NCI-H2107 (cell line): ENCODE data around the gene ZBTB48.
"Not testable (repeated sequence)": the region's sequence is repeated elsewhere in the genome, so short reads cannot be mapped to it uniquely, and the experiment has no call there.

Source experiments
- DNase-seq: peaks from one replicate; lab custom pipeline; 2025; lab: John Stamatoyannopoulos, UW

ZBTB48 gene

GRCh38 chr1:6591222-6591621, 11.4 kb downstream of the ZBTB48 start:
- no peak for DNase-seq

DNA sequence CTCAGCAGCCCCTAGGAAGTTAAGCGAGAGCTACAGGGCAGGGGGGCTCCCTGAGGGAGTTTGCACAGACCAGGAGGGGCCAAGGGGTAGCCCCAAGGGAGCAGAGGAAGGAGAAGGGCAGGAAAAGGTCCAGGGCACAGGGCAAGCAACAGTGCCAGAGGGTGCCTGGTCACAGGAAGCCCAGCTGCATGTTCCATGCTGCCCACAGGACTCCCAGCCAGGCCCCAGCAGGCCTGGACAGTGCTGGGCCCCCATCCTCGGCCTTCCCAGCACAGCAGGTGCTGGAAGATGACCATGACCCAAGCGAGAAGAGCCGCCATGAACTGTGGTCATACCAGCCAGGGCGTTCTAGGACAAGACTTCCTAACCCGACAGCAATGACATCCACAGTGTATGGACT, 11.8 kb downstream of the ZBTB48 start:
- DNase-seq: no peak

DNA sequence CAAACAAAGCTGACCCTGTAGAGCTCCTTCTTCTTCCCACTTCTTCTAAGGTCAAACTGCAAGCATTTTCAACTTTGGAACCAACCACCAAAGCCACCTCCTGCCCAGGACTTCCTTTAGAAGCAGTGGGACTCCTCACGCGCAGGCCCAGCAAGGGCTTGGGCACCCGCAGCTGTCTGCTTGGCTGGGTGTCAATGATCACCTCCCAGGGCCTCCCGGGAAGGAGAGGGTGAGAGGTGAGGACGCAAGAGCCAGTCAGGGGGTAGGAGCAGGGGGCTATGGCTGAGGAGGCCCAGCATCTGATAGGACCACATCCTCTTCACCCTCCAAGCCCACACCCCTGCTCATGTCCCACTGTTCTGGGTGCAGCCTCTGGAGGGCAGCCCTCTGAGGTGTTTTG, 12.6 kb downstream of the ZBTB48 start:
- no peak for DNase-seq

- DNase-seq: no peak
These were observed 13.2 kb downstream of the ZBTB48 start for GRCh38 chr1:6592865-6593593.

DNA sequence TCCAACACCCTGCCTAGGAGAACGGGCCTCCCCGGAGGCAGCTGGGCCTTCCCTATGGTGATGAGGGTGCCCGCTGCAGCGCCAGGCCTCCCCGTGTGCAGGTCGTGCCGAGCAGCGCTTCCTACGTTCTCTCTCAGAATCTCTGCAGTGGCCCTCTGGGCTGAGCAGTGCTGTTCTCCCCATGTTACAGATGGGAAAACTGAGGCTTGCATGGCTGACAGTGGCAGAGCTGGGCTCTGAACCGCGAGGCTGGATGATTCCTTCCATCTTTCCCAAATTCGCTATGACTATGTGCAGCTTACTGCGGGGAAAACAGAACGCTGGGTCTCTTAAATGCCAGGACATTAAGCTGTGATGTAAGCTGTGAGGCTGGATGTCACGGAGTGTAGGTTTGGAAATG, 14.0 kb downstream of the ZBTB48 start:
- no peak for DNase-seq

DNA sequence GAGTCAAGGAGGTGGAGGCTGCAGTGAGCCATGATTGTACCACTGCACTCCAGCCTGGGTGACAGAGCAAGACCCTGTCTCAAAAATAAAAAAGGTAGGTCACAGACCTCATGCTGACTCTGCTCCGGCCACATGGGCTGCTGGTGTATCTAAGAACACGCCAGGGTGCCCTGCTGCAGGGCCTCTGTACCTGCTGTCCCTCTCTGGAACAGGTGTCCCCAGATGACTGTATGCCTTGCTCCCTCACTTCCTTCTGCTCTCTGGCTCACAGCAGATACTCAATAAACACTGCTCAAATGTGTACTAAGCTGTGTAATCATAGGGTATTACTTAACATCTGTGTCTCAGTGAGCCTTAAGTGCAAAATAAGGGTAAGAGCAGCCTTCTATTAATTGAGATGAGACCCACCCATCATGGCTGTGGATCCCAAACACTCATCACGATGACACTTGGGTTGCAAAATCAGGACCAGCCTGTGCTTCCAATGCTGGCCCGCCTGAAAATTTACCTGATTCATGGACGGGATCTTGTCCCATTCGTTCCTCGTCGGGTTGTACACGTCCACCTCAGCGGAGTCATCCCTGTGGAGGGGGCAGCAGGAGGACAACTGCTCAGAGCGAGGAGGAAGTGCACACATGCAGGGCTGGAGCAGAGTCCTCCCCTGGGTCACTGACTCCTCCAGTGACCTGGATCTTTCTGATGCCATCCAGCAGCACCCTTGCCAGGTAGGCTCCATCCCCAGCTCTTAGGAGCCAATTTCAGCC, 15.4 kb downstream of the ZBTB48 start:
- no peak for DNase-seq

DNA sequence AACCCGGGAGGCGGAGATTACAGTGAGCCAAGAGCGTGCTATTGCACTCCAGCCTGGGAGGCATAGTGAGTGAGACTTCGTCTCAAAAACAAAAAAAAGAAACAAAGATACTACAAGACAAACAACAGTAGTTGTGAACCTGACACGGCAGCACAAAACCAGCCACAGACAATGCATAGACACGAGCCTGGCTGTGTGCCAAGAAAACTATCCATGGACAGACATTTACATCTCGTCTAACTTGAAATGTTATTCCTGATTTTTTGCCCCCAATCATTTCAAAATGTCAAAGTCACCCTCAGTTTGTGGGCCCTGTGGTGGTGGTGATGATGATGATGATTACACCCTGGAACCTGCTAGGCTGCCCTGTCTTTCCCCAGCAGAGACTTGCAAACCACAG, 16.6 kb downstream of the ZBTB48 start:
- DNase-seq: no peak

GRCh38 chr1:6596886-6597776, 17.3 kb downstream of the ZBTB48 start:
- DNase-seq: no peak

- no peak for DNase-seq
These were observed 18.0 kb downstream of the ZBTB48 start for GRCh38 chr1:6597777-6598131.

GRCh38 chr1:6599141-6599975, 19.6 kb downstream of the ZBTB48 start:
- no peak for DNase-seq

DNA sequence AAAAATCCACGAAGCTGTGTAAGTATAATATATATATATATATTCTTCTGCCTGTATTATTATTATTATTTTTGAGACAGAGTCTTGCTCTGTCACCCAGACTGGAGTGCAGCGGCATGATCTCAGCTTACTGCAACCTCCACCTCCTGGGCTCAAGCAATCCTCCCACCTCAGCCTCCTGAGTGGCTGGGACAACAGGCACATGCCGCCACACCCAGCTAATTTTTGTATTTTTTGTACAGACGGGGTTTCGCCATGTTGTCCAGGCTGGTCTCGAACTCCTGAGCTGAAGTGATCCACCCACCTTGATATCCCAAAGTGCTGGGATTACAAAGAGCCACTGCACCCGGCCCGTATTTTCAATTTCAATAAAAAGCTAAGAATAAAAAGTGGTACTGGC, 20.2 kb downstream of the ZBTB48 start:
- DNase-seq: not testable (repeated sequence)

- DNase-seq: no peak
These were observed 20.7 kb downstream of the ZBTB48 start for GRCh38 chr1:6600410-6601048.

DNA sequence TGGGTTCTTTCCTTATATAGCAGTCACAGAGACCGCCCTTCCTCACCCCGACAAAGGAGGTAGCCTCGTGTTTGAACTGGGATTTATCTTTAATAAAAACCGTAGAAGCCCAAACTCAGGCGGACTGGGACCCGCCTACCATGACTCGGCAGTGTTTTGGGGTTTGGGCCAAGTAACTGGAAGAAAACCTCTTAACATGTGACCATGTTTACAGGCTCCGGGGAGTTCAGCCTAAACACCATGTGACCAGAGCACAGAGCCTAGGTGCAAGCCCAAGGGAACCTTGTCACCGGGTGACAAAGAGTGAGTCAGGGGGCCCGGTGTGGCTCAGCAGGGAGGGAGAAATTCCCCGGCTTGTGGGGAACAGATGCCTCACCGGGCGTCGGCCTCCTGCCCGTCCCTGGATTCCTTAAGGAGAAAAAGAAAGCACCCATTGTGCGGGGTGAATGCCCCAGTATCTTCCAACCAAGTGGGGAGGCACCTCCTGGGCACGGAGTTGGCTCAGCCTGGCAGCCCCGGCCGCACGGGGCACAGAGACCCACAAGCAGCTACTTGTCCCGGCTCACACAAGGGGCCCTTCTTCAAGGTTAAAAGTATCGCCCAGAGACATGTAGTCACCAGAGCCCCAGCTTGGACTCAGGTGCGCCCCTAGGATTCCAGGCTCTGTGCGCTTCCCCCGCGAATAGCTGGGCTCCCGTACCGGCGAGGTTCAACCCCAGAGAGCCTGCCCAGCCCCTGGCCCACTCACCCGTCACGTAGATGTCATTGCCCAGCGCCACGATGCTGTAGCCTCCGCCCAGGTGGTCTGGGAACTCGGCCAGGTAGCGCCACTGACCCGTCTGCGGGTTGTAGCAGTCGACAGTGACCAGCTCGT, 21.5 kb downstream of the ZBTB48 start:
- DNase-seq: no peak

DNA sequence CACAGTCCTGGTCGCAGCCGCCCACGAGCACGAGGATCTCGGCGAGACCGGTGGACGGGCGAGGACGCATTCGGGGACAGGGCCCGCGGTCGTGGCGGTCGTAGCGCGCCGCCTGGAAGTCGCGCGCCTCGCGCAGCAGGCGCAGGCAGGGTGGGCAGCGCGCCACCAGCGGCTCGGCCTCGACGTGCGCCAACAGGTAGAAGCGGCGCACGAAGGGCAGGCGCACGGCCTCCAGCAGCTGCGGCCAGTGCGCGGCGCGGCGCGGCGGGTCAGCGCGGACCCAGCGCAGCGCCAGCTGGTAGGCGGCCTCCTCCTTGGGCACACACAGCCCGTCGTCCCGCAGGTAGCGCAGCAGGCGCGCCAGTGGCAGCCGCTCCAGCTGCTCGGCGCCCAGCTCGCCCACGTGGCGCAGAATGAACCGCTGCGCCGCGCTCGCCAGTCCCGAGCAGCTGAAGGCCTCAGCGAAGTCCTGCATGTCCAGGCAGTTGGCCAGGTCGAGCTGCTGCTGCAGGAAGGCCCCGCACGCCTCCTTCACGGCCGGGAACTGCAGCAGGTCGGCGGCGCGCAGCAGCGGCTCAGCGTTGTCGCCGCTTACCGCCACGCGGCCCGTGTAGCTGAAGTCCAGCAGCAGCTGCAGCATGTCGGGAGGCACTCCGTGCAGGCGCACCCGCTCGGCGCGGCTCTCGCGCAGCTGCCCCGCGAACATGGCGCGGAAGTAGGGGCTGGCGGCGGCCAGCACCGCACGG, 22.3 kb downstream of the ZBTB48 start:
- DNase-seq: no peak

GRCh38 chr1:6602669-6603237, 23.0 kb downstream of the ZBTB48 start, which contains the start of gene KLHL21:
KLHL21 (minus strand) TSS chr1:6602869; CDS start chr1:6602817, 52 bp downstream.
- no peak for DNase-seq

GRCh38 chr1:6603238-6603914, 23.6 kb downstream of the ZBTB48 start:
- DNase-seq: no peak

- no peak for DNase-seq
These were observed 24.2 kb downstream of the ZBTB48 start for GRCh38 chr1:6603915-6604558.
